Hematopoietic multipotent progenitor cell (in vitro differentiated cells): ENCODE measurements around the gene KRT6B. TPM values are rescaled to one million over a fixed set of nuclear protein-coding genes. Genes with fewer than 3 reads are reported as not detected.
"Not testable (repeated sequence)": the region's sequence is repeated elsewhere in the genome, so short reads cannot be mapped to it uniquely, and the experiment has no call there.

Source experiments
- DNase-seq, 3 donors: peaks; one replicate each; pipeline ENCODE4 v3.0.0-alpha.2; 2011 to 2015; ENCODE audit warnings: low read depth in 2 of 3, low spot score in 2 of 3
- total RNA-seq: library from RNA; depleted of rRNA; stranded (reverse); fragments of >200 nt; gene quantifications from one replicate; pipeline ENCODE4 v1.2.3, GENCODE V29; 2012

The KRT6B gene
- total RNA-seq, 1 donor, result not detected

DNA sequence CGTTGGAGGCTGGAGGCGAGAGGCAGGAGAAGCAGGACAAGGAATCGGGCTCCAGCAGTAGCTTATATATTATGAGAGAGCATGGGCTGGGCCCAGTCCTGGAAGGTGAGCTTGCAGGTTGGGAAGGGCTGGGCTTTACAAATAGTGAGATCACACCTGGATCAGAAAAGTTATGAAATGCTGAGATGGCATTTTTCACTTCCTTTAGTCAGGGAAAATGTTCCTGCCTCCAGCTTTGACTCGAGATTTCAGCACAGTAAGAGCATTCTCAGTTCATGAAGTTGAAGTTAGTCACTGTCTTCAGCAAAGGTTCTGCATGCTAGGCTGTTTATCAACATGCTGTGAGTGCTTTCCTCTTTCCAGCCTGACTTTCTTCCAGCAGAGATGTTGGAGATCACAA, 21.8 kb upstream of the KRT6B start, which contains the start of gene KRT6C:
Gene KRT6C, minus strand, starts transcription at position 38 of the 400 bp plus-strand sequence. CDS start 68 bp downstream, outside the sequence.
- no peak for DNase-seq

DNA sequence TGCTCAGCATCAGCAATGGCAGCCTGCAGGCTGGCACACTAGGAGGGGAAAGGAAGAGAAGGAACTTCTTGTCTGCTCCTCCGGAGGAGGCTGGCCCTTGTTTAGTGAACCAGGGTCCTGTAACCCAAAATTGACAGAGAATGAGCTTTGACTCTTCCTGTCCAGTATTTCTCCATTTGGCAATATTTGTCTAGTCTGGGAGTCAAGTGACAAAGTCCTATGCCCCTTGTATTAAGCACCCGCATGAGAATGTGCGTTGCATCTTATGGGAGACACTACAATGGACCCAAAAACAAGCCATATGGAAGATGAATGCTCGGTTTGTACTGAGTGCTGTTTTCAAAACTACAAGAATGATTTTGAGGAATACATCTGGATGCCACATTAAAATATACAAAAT, 17.9 kb upstream of the KRT6B start:
- DNase-seq, result no peak

DNA sequence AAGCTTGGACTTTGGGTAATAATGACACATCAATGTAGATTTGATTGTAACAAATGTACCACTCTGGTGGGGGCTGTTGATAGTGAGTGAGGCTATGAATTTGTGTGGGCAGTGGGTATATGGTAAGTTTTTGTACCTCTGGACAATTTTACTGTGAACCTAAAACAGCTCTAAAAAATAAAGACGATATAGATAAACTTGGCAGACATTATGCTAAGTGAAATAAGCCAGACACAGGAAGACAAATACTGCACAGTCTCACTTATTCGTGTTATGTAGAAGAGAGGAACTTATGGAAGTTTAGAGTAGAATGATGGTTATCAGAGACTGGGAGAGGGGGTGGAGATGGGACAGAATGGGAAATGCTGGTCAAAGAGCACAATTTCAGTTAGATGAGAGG, 13.0 kb upstream of the KRT6B start:
- DNase-seq, result no peak

DNA sequence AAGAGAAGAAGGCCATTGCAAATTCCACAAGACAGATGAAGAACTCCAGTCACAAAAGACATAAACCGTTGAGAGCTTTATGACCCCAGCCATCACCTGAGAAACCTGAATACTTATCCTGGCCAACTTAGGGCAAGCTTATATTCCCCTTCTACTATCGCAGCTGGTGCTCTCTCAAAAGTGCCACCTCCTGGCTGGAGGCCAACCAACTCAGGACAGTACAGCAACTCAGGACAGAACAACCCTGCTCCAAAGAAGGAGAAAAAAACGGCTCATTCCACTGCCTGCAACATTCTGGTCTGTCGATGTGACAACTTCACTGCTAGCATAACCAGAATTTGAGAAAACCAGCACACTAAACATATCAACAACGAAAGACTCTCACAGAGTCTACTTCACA, 9.7 kb upstream of the KRT6B start:
- DNase-seq, result no peak

DNA sequence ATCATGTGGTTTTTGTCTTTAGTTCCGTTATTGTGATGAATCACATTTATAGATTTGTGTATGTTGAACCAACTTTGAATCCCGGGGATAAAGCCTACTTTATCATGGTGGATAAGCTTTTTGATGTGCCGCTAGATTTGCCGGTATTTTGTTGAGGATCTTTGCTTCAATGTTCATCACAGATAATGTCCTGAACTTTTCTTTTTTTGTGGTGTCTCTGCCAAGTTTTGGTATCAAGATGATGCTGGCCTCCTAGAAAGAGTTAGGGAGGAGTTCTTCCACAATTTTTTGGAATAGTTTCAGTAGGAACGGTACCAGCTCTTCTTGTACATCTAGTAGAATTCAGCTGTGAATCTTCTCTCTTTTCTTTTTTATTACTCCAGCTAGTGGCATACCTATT, 6.9 kb upstream of the KRT6B start:
- DNase-seq, result no peak

DNA sequence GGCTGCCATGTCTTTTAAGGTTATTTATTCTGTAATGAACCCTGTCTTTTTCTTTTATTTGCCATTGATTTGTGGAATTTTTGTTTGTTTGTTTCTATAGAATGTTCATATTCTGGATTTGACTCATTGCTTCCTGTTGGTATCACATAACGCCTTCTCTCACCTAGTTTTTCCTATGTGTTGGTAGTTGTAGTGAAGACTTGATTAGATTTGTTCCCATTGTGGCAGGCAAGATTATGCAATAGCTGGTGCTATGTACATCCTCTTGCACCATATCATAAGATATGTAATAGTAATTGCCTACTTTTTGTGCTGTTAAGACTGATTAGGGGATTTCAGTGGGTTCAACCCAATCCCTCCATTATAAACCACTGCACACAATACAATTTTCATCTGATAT, 3.9 kb upstream of the KRT6B start:
- DNase-seq, result no peak

DNA sequence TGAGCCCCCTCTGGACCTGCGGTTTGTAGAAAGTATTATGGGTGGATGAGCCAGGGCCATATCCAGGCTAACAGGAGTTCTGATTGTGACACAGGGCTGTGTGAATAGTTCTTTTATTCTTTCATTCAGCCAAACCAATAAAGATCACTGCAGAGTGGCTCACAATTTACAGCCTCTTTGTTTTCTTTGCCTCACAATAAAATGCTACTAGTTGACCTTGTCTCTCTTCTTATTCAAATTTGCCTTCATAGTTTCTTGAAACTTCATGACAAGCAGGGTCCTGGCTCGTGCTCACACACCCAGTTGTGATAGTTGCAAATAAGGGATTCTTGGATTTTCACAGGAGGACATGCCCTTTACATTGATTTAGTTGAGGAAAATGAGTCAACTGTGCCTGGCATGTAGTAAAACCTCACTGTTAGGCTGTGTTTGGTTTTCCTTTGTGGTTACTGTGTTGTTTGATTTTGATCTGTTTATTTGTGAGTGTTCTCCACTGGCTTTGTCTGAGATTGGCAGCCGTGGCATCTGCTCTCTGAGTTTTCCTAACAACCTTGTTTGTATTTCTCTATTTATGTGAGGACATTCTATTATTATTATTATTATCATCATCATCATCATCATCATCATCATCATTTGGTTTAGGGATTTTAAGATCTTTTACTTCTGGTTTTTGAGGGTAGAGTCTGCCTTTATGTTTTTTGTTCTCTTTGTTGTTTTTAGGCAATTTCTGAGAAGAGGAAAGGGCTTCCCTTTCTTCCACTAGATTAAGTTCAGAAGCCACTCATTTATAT, 2.7 kb upstream of the KRT6B start:
- no peak for DNase-seq

DNA sequence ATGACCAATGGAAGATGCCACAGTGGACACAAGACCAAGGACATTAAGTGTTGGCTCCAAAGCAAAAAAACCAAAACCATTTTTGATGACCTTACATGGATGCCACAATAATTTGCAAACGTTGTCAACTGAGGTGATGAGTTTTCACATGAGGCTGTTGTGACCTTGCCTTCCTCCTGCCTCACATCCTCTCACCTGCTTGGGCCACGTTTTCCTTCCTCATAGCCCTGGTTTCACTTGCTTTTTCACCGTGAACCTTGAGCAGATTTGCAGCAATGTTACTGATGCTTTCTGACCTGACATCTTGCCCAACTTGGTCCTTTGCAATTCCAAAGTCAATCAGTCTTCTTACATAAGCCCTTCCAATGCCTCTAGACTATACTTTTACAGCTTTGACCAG, 3.7 kb downstream of the KRT6B start:
- DNase-seq, result no peak

DNA sequence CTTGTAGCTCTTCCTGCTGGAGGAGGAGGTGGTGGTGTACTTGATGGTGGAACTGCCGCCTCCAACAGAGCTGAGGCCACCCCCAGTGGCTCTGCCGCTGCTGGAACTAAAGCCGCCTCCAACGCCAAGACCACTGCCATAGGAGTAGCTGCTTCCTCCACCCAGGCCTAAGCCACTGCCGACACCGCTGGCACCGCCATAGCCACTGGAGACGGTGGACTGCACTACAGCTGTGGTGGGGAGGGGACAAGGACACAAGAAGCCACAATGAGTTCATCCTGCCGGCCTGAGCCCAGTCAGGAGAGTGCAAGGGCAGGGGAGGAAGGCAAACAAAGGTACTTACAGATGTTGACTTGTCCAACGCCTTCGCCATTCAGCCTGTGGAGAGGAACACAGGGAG, 4.8 kb downstream of the KRT6B start:
- not testable (repeated sequence) for DNase-seq

DNA sequence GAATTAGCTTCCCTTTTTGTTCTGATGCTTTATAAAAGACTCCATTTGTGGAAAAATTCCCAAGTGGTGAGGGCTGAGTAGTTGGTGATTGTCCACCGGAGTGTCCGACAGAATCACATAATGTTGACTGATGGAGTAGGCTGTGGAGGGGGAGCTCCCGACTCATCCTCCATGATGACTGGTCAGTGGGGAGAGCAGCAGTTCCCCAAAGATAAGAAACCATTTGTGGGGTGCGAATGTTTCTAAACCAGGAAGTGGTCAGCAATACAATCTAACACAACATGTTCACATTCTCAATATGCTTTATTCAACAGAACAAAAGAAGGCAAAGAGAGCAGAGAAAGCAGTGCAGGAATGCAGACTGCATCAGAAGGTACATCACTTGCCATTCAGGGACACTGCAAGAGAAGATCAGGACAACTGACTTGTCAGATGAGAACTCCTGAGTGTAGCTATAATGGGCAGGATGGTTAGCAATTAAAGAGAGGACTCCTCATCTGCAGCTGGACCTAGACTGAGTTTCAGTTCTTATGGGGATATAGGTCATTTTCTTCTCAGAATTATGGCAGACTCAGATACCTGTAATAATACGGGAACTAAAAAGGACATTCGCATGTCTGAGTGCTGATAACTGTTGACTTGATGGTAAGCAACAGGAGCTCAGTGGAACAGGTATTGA, 5.4 kb downstream of the KRT6B start:
- peak in 2 of 3 donors; percentile 22 to 58 for DNase-seq

DNA sequence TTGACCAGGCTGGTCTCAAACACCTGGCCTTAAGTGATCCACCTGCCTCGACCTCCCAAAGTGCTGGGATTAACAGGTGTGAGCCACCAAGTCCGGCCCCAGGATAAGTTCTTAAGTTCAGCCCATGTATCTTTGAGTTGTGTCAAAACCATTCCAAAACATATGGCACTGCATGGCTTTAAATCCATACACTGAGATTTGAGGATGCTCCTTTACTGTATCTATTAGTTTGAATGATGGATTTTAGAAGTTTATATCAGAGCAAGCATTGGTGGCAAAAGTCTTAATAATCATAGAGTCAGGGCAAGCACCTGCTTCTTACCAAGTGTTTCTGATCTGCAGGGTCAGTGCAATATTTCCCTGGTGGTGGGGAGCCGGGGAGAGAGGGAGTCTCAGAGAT, 6.1 kb downstream of the KRT6B start:
- DNase-seq, result no peak

DNA sequence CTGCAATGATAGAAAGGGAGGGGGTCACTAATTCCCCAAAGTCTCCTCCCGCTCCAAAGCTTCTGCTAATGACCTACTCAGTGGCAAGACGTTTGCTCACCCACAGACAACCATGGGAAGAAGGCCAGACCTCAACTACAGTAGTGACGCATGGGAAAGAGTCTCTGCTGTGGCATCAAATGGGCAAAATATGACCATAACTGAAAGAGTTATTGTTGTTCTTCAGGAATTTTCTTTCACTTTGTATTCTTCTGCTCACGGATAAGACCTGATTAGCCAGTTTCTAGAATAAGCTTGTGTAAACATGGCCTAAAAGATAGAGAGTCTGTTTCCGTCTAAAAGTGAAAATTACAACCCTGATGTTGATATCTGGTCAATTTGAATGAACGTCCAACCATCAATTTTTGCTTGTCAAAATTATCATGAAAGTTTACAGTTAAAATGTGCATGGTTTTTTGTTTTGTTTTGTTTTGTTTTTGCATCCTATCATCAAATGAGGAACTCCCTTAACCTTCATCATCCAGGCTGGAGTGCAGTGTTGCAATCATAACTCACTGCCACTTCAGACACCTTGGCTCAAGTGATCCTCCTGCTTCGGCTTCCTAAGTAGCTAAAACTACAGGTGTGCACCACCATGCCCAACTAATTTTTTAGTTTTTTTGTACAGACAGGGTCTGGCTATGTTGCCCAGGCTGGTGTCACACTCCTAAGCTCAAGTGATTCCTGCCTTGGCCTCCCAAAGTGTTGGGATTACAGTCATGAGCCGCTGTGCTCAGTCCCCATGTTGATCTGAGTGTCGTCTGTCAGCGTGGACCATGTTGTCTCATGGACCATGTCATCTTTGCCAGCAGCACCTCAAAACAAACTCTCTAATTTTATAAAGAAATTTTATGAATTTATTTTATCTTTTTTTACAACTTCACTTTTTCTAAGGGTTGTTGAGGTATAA, 7.0 kb downstream of the KRT6B start:
- DNase-seq, result no peak

DNA sequence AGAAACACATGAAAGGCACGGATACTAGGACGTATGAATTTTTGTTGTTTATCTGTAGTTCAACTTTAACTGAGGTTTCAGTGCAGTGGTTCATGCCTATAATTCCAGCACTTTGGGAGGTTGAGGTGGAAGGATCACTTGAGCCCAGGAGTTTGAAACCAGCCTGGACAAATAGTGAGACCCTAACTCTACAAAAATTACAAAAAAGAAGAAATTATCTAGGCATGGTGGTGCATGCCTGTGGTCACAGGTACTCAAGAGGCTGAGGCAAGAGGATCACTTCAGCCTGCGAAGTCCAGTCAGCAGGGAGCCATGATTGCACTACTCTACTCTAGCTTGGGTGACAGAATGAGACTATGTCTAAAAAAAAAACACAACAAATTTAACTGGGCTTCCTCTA, 8.0 kb downstream of the KRT6B start:
- no peak for DNase-seq

DNA sequence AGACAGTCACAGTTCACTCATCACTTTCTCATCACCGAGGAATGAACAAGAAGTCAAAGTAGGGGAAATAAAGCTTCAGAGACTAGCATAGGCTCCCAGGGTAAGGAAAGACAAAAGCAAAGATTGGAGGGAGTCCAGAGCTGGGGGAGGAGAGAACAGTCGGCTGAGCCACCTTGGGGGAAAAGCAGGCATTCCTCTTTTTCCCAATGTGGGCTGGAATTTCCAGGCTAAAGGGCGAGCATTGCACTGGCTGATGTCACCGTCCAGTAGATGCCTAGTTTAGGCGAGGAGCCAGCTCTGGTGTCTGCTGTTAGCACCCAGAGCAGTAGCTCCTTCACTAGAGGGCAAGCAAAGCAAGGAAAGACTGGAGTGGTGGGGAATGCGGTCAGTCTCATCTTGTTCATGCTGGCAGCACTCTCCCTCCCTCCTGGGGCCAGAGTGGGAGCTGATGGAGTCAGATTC, 9.3 kb downstream of the KRT6B start:
- no peak for DNase-seq

DNA sequence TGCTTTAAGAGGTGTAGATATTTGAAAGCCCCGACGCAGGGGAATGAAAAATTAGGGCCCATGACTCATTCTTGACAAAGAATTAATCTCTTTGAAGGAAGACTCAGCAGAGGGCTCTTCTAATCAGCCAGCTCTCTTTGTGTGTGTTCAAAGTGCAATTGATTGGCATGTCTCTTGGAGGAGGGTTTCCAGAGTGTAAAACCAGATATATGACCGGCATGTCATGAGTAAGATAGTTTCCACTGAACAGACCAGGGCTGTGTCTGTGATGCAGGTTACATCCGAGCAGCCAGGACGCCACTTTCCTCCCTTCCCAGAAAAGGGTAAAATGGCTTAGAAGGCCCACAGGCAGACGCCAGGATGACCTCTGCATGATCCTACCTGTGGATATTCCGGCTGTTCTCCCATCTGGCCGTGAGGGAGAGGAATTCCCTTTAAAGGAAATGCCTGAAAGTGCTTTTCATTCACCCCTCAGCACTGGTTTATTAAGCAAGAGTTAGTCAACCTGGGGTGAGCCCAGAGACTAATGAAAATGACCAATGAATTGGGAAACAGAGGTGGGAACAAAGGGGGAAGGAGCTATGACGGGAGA, 10.5 kb downstream of the KRT6B start:
- DNase-seq, result no peak

DNA sequence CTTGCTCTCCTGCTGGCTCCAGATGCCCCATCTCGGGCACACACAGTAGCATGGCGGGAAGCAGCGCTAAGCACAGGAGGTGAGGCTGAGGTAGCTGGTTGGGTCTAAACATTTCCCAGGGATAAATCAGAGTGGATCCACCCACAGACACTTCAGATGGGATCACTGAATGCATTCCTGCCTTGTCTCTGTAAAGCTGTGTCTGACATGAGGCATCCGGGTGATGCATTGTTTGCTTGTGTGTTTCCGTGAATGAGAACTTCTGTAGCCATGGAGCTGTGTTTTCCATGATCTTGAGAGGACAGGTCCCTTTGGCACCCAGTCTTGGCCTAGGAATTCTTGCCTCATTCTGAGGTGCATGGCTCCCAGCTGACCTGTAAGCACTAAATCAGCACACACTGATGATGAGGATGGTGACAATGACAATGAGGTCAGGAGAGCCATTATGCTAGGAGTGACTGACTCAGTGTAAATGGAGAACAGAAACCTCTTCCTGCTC, 11.1 kb downstream of the KRT6B start:
- no peak for DNase-seq

DNA sequence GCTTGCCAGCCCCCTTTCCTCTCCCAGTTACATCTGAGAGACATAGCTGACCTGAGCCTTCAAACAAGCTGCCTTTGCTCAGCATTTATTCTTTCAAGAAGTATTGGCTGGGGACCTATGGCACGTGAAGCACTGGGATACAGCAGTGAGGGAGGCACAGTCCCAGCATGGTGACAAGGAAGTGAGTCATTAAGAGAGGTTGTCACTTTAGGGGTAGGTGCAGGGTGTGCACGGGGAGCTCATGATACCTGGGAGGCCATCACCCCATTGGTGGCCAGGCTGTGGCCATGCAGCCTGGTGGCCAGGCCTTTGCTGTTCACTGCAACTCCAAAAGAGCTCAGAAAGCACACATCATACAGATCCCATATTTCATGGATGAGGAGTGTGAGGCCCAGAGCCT, 12.1 kb downstream of the KRT6B start:
- no peak for DNase-seq

DNA sequence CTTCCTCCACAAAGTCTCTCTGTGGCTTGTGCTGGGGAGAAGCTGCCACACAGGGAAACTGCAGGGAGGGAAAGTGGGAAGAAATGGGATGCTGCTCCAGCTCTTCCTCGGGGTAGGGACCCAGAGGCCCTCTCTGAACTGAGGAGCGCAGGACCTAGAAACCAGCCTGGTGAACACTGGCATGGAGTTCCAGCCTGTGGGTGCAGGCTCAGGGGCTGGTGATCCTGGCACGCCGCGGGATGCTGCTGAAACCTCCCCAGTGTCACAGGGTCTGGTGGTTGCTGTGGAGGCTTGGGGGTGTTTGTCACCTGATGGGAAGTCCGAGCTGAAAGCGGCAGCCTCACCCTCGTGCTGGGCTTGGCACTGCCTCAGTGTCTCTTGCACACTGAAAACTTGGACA, 12.5 kb downstream of the KRT6B start:
- DNase-seq, result no peak

DNA sequence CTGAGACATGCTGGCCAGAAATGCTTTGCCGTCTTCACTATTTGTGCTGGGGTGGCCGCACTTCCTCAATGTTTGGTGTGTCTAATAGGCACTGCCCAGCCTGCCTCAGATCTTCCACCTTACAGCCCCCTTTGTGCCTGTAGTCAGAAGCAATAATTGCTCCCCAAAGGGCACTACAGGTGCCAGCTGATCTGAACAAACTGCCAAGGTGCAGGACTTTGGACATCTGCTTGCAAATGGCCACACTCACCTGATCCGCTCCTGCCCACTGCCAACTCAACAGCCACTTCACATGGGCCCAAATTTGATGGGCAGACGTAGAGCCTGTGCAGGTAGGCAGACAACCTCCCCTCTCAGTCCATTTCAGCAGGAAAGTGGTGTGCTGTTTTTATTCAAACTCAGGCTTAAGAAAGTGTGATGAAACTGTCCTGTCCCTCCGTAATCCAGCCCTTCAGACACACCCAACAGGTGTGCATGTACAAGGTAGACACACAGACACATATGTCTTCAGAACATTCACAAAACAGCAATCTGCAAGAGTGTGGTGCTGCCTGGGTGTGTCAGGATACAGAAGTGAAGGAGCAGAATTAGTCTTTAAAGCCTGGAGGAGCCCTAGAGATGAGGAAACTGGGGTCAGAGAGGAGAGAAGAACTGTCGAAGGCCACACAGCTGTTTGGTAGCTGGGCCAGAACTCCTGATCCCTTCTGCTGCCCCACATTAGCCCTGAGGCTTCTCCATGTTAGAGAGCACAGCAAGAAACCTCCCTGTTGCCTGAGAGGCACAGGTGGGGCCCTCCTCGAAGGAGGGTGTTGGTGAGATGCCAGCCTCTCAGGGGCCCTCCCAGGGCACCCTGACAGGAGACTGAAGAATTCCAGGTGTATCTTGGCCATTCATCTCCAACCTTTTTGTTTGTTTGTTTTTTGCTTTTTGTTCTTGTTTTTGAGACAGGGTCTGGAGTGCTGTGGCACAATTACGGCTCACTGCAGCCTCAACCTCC, 13.3 kb downstream of the KRT6B start:
- no peak for DNase-seq
